ENCODE results near the gene GPR157. TPM values are rescaled to one million over a fixed set of nuclear protein-coding genes. Genes with fewer than 3 reads are reported as not detected.
A peak's percentile ranks its signal among the peaks of the same experiment; 100 is the strongest.
"Not testable (repeated sequence)": the region's sequence is repeated elsewhere in the genome, so short reads cannot be mapped to it uniquely, and the experiment has no call there.

Gene GPR157
- total and polyA plus RNA-seq, 4 donors = 3.7 to 29.3 (median 7.3) TPM

GRCh38 chr1:9128166-9128519 lies 759 bp downstream of the GPR157 start:
- H3K4me3 ChIP-seq = peak overlapping the region; percentile 40
- peaks cover 0 to 13% (median 7%) of the 10 kb centered on the region in 5 donors for H3K4me1 ChIP-seq (ENCODE audit: control insufficient read depth in 5 of 5, insufficient read depth in 5 of 5, low read length in 5 of 5)
- H3K36me3 ChIP-seq (ENCODE audit: control insufficient read depth in 4 of 4, insufficient read depth in 4 of 4, low read length in 4 of 4) = no peaks in the 10 kb centered on the region
- no peaks in the 10 kb centered on the region for H3K27me3 ChIP-seq (ENCODE audit: control insufficient read depth in 3 of 3, insufficient read depth in 3 of 3, low read length in 2 of 3)
- ATAC-seq (ENCODE audit: insufficient read depth, low FRiP score) (no peak), DNase-seq (no peak)
- peak overlapping the region; percentile 80 to 87 for H3K27ac ChIP-seq (ENCODE audit: low read depth in 1 of 2, low read length in 1 of 2)
- TF ChIP-seq, protein P1, sequence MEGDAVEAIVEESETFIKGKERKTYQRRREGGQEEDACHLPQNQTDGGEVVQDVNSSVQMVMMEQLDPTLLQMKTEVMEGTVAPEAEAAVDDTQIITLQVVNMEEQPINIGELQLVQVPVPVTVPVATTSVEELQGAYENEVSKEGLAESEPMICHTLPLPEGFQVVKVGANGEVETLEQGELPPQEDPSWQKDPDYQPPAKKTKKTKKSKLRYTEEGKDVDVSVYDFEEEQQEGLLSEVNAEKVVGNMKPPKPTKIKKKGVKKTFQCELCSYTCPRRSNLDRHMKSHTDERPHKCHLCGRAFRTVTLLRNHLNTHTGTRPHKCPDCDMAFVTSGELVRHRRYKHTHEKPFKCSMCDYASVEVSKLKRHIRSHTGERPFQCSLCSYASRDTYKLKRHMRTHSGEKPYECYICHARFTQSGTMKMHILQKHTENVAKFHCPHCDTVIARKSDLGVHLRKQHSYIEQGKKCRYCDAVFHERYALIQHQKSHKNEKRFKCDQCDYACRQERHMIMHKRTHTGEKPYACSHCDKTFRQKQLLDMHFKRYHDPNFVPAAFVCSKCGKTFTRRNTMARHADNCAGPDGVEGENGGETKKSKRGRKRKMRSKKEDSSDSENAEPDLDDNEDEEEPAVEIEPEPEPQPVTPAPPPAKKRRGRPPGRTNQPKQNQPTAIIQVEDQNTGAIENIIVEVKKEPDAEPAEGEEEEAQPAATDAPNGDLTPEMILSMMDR (IDR thresholded peaks at IDR 0.05; ENCODE audit: control extremely low read depth, extremely low read depth) = no peak
- peak overlapping the region; percentile 37 to 69 for H3K9ac ChIP-seq (ENCODE audit: insufficient read depth in 1 of 2, low read length in 2 of 2)
- 15 to 23% methylated on average over 12 to 16 of the region's 16 CpGs for WGBS, 2 donors
- H3K9me3 ChIP-seq (ENCODE audit: control insufficient read depth in 4 of 4, insufficient read depth in 3 of 4, low read length in 3 of 4) = no peaks in the 10 kb centered on the region

- ATAC-seq (ENCODE audit: insufficient read depth, low FRiP score) (no peak), DNase-seq (peak in 1 of 3 donors; percentile 48)
- H3K4me3 ChIP-seq = peak overlapping the region; percentile 40
- H3K36me3 ChIP-seq (ENCODE audit: control insufficient read depth in 4 of 4, insufficient read depth in 4 of 4, low read length in 4 of 4) = no peaks in the 10 kb centered on the region
- peak overlapping the region; percentile 80 to 87 for H3K27ac ChIP-seq (ENCODE audit: low read depth in 1 of 2, low read length in 1 of 2)
- TF ChIP-seq, protein P1 (IDR thresholded peaks at IDR 0.05; ENCODE audit: control extremely low read depth, extremely low read depth) = no peak
- peak overlapping the region in 1 of 2 donors; percentile 69 for H3K9ac ChIP-seq (ENCODE audit: insufficient read depth in 1 of 2, low read length in 2 of 2)
- WGBS, 2 donors = 62 to 84% methylated on average over 19 of the region's 19 CpGs
- peaks cover 0 to 13% (median 7%) of the 10 kb centered on the region in 5 donors for H3K4me1 ChIP-seq (ENCODE audit: control insufficient read depth in 5 of 5, insufficient read depth in 5 of 5, low read length in 5 of 5)
- no peaks in the 10 kb centered on the region for H3K27me3 ChIP-seq (ENCODE audit: control insufficient read depth in 3 of 3, insufficient read depth in 3 of 3, low read length in 2 of 3)
- H3K9me3 ChIP-seq (ENCODE audit: control insufficient read depth in 4 of 4, insufficient read depth in 3 of 4, low read length in 3 of 4) = no peaks in the 10 kb centered on the region
Measured at GRCh38 chr1:9127395-9128165, 1.3 kb downstream of the GPR157 start.

DNA sequence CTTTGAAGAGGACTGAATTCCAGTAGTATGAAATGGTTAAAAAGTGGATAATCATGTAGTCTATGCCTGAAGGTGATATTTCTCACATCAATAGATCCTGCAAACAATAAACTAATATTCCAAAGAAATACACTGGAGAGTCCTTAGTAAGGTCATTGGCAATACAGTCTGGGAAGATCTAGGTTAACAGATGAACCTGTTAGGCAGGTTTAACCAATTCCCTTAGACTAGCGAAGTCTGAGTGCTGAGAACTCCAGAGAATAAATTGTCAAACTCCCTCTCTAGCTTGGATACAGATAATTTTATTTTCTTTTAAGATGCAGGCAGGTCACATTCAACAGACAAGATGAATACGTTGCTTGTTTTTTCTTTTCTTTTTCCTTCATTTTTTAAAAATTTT lies 2.4 kb downstream of the GPR157 start:
- TF ChIP-seq, protein P1 (IDR thresholded peaks at IDR 0.05; ENCODE audit: control extremely low read depth, extremely low read depth) = no peak
- Histone ChIP-seq H3K36me3 (ENCODE audit: control insufficient read depth in 4 of 4, insufficient read depth in 4 of 4, low read length in 4 of 4) (peaks cover 0 to 4% (median 0%) of the 10 kb centered on the region in 4 donors), H3K9me3 (ENCODE audit: control insufficient read depth in 4 of 4, insufficient read depth in 3 of 4, low read length in 3 of 4) (no peaks in the 10 kb centered on the region), H3K27me3 (ENCODE audit: control insufficient read depth in 3 of 3, insufficient read depth in 3 of 3, low read length in 2 of 3) (no peaks in the 10 kb centered on the region), H3K4me1 (ENCODE audit: control insufficient read depth in 5 of 5, insufficient read depth in 5 of 5, low read length in 5 of 5) (peaks cover 0 to 19% (median 8%) of the 10 kb centered on the region in 5 donors), H3K9ac (ENCODE audit: insufficient read depth in 1 of 2, low read length in 2 of 2) (peak overlapping the region in 1 of 2 donors; percentile 65), H3K4me3 (no peak overlapping the region), H3K27ac (ENCODE audit: low read depth in 1 of 2, low read length in 1 of 2) (no peak overlapping the region)
- ATAC-seq (ENCODE audit: insufficient read depth, low FRiP score) = no peak
- DNase-seq = no peak
- WGBS, 2 donors = 69 to 83% methylated on average over 2 of the region's 2 CpGs

DNA sequence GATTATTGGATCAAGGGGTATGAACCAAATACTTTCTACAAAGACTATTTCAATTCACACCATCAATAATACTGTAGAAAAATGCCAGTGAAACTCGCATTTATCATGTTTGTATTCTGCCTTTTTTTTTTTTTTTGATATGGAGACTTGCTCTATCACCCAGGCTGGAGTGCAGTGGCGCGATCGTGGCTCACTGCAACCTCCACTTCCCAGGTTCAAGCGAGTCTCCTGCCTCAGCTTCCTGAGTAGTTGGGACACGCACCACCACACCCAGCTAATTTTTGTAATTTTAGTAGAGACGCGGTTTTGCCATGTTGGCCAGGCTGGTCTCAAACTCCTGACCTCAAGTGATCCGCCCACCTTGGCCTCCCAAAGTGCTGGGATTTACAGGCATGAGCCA lies 3.1 kb downstream of the GPR157 start:
- not testable (repeated sequence) for H3K4me3 ChIP-seq; DNase-seq; H3K9ac ChIP-seq (ENCODE audit: insufficient read depth in 1 of 2, low read length in 2 of 2); H3K27ac ChIP-seq (ENCODE audit: low read depth in 1 of 2, low read length in 1 of 2); ATAC-seq (ENCODE audit: insufficient read depth, low FRiP score); H3K9me3 ChIP-seq (ENCODE audit: control insufficient read depth in 4 of 4, insufficient read depth in 3 of 4, low read length in 3 of 4); H3K36me3 ChIP-seq (ENCODE audit: control insufficient read depth in 4 of 4, insufficient read depth in 4 of 4, low read length in 4 of 4); H3K27me3 ChIP-seq (ENCODE audit: control insufficient read depth in 3 of 3, insufficient read depth in 3 of 3, low read length in 2 of 3)
- 41 to 75% methylated on average over 9 of the region's 9 CpGs for WGBS, 2 donors
- H3K4me1 ChIP-seq (ENCODE audit: control insufficient read depth in 5 of 5, insufficient read depth in 5 of 5, low read length in 5 of 5) = peaks cover 0 to 19% (median 8%) of the 10 kb centered on the region in 5 donors
